ENCODE results near the gene TCEAL3.
"Not testable (repeated sequence)": the region's sequence is repeated elsewhere in the genome, so short reads cannot be mapped to it uniquely, and the experiment has no call there.

Gene TCEAL3

DNA sequence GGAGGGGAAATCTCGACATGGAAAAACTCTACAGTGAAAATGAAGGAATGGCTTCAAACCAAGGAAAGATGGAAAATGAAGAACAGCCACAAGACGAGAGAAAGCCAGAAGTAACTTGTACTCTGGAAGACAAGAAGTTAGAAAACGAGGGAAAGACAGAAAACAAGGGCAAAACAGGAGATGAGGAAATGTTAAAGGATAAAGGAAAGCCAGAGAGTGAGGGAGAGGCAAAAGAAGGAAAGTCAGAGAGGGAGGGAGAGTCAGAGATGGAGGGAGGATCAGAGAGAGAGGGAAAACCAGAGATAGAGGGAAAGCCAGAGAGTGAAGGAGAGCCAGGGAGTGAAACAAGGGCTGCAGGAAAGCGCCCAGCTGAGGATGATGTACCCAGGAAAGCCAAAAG lies 21.1 kb upstream of the TCEAL3 start:
- Histone ChIP-seq H3K27me3 (ENCODE audit: insufficient read depth, low read length, poor library complexity) (no peaks in the 10 kb centered on the region), H3K4me3 (ENCODE audit: low read depth in 1 of 2, low read length in 2 of 2) (peak overlapping the region in 1 of 2 experiments; percentile 92; a peak in 2 of 4 replicates), H3K4me1 (ENCODE audit: insufficient read depth, low read length) (peaks cover 16% of the 10 kb centered on the region), H2AFZ (ENCODE audit: low read depth, low read length) (no peak overlapping the region), H4K20me1 (ENCODE audit: insufficient read depth, low read length) (no peaks in the 10 kb centered on the region), H3K36me3 (ENCODE audit: insufficient read depth, low read length) (peaks cover 9% of the 10 kb centered on the region; the same call in 1 of the 2 replicates), H3K4me2 (ENCODE audit: insufficient read depth, low read length) (peak overlapping the region; percentile 71), H3K27ac (ENCODE audit: low read length) (no peak overlapping the region), H3K9me3 (ENCODE audit: insufficient read depth, low read length, severe bottlenecking) (no peaks in the 10 kb centered on the region), H3K9ac (ENCODE audit: low read depth, low read length) (peak overlapping the region; percentile 76), H3K79me2 (ENCODE audit: insufficient read depth, low read length) (peaks cover 15% of the 10 kb centered on the region)
- ATAC-seq (ENCODE audit: insufficient read depth, low read depth) (no peak), DNase-seq (no peak)
- TF ChIP-seq EZH2 (IDR thresholded peaks at IDR 0.05; ENCODE audit: borderline replicate concordance, low read depth, low read length, severe bottlenecking) = no peak
- TF ChIP-seq, protein P1, sequence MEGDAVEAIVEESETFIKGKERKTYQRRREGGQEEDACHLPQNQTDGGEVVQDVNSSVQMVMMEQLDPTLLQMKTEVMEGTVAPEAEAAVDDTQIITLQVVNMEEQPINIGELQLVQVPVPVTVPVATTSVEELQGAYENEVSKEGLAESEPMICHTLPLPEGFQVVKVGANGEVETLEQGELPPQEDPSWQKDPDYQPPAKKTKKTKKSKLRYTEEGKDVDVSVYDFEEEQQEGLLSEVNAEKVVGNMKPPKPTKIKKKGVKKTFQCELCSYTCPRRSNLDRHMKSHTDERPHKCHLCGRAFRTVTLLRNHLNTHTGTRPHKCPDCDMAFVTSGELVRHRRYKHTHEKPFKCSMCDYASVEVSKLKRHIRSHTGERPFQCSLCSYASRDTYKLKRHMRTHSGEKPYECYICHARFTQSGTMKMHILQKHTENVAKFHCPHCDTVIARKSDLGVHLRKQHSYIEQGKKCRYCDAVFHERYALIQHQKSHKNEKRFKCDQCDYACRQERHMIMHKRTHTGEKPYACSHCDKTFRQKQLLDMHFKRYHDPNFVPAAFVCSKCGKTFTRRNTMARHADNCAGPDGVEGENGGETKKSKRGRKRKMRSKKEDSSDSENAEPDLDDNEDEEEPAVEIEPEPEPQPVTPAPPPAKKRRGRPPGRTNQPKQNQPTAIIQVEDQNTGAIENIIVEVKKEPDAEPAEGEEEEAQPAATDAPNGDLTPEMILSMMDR (IDR thresholded peaks at IDR 0.05; ENCODE audit: borderline replicate concordance, extremely low read depth, low read length, poor library complexity, severe bottlenecking) = no peak

DNA sequence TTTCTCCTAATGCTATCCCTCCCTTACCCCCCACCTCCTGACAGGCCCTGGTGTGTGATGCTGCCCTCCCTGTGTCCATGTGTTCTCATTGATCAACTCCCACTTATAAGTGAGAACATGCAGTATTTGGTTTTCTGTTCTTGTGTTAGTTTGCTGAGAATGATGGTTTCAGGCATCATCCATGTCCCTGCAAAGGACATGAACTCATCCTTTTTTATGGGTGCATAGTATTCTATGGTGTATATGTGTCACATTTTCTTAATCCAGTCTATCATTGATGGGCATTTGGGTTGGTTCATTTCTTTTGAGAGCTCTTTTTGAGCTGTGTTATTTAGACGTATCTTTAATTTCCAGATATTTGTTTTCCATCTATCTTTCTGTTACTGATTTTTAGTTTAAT lies 15.5 kb upstream of the TCEAL3 start:
- H3K4me1 ChIP-seq (ENCODE audit: insufficient read depth, low read length); H3K27me3 ChIP-seq (ENCODE audit: insufficient read depth, low read length, poor library complexity); H3K4me3 ChIP-seq (ENCODE audit: low read depth in 1 of 2, low read length in 2 of 2); H3K9me3 ChIP-seq (ENCODE audit: insufficient read depth, low read length, severe bottlenecking); H3K36me3 ChIP-seq (ENCODE audit: insufficient read depth, low read length); H3K79me2 ChIP-seq (ENCODE audit: insufficient read depth, low read length); ATAC-seq (ENCODE audit: insufficient read depth, low read depth); H3K4me2 ChIP-seq (ENCODE audit: insufficient read depth, low read length); H2AFZ ChIP-seq (ENCODE audit: low read depth, low read length); H4K20me1 ChIP-seq (ENCODE audit: insufficient read depth, low read length); H3K9ac ChIP-seq (ENCODE audit: low read depth, low read length); DNase-seq; H3K27ac ChIP-seq (ENCODE audit: low read length): not testable (repeated sequence)

DNA sequence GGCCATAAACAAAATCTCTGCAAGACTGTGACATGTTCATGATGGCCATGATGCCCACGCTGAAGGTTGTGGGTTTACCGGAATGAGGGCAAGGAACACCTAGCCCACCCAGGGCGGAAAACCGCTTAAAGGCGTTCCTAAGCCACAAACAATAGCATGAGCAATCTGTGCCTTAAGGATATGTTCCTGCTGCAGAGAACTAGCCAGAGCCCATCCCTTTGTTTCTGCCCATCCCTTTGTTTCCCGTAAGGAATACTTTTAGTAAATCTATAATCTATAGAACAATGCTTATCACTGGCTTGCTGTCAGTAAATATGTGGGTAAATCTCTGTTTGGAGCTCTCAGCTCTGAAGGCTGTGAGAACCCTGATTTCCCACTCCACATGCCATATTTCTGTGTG lies 12.6 kb upstream of the TCEAL3 start:
- ATAC-seq (ENCODE audit: insufficient read depth, low read depth); H3K4me3 ChIP-seq (ENCODE audit: low read depth in 1 of 2, low read length in 2 of 2); H3K79me2 ChIP-seq (ENCODE audit: insufficient read depth, low read length); H3K36me3 ChIP-seq (ENCODE audit: insufficient read depth, low read length); H4K20me1 ChIP-seq (ENCODE audit: insufficient read depth, low read length); H3K9ac ChIP-seq (ENCODE audit: low read depth, low read length); H3K27ac ChIP-seq (ENCODE audit: low read length); H2AFZ ChIP-seq (ENCODE audit: low read depth, low read length); H3K4me2 ChIP-seq (ENCODE audit: insufficient read depth, low read length); H3K27me3 ChIP-seq (ENCODE audit: insufficient read depth, low read length, poor library complexity); H3K4me1 ChIP-seq (ENCODE audit: insufficient read depth, low read length); DNase-seq; H3K9me3 ChIP-seq (ENCODE audit: insufficient read depth, low read length, severe bottlenecking): not testable (repeated sequence)

DNA sequence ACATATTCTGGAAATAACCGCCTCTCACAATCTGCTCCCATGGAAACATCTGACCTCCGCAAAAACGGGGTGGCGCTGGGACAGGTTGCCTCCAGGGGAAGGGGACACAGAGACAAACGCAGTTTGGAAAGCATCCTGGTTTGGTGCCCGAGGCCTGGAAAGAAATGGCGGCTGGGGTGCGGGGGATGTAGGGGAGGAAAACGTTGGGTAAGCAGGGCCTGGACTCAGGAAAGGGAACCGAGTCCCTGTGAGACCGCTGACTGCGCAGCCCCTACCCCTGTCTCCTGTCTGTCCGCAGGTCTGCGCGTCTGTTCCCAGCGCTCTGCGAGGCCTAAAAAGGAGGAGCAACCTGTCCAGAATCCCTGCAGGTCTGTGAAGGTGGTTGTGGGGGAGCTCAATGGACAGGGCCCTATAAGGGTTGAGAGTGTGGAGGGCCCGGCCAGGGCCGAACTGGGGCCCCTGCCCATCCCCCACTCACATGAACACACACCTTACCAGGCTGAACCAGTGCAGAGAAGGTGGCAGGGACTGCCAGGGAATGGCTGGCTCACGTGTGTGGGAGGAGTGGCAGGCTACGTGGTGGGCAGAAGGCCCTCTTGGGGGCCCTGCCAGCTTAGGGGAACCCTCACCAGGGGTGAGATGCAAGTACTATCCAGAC lies 672 bp downstream of the TCEAL3 start:
- peak overlapping the region; percentile 54 for H3K27ac ChIP-seq (ENCODE audit: low read length)
- TF ChIP-seq, protein P1 (IDR thresholded peaks at IDR 0.05; ENCODE audit: borderline replicate concordance, extremely low read depth, low read length, poor library complexity, severe bottlenecking) = no peak
- no peak for TF ChIP-seq EZH2 (IDR thresholded peaks at IDR 0.05; ENCODE audit: borderline replicate concordance, low read depth, low read length, severe bottlenecking)
- H3K36me3 ChIP-seq (ENCODE audit: insufficient read depth, low read length) = no peaks in the 10 kb centered on the region
- ATAC-seq (ENCODE audit: insufficient read depth, low read depth) (no peak), DNase-seq (no peak)
- H3K9me3 ChIP-seq (ENCODE audit: insufficient read depth, low read length, severe bottlenecking) = no peaks in the 10 kb centered on the region
- H4K20me1 ChIP-seq (ENCODE audit: insufficient read depth, low read length) = no peaks in the 10 kb centered on the region
- H3K79me2 ChIP-seq (ENCODE audit: insufficient read depth, low read length) = no peaks in the 10 kb centered on the region
- peak overlapping the region; percentile 60 for H3K9ac ChIP-seq (ENCODE audit: low read depth, low read length)
- peak overlapping the region; percentile 34 to 64; a peak in 3 of 4 replicates for H3K4me3 ChIP-seq (ENCODE audit: low read depth in 1 of 2, low read length in 2 of 2)
- peak overlapping the region; percentile 68 for H3K4me2 ChIP-seq (ENCODE audit: insufficient read depth, low read length)
- H3K27me3 ChIP-seq (ENCODE audit: insufficient read depth, low read length, poor library complexity) = no peaks in the 10 kb centered on the region
- H3K4me1 ChIP-seq (ENCODE audit: insufficient read depth, low read length) = peaks cover 15% of the 10 kb centered on the region
- H2AFZ ChIP-seq (ENCODE audit: low read depth, low read length) = peak overlapping the region; percentile 68
